ENCODE data around the gene OR4K1. TPM values are rescaled to one million over a fixed set of nuclear protein-coding genes. Genes with fewer than 3 reads are reported as not detected.
"Not testable (repeated sequence)": the region's sequence is repeated elsewhere in the genome, so short reads cannot be mapped to it uniquely, and the experiment has no call there.

Gene OR4K1, protein sequence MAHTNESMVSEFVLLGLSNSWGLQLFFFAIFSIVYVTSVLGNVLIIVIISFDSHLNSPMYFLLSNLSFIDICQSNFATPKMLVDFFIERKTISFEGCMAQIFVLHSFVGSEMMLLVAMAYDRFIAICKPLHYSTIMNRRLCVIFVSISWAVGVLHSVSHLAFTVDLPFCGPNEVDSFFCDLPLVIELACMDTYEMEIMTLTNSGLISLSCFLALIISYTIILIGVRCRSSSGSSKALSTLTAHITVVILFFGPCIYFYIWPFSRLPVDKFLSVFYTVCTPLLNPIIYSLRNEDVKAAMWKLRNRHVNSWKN
- not detected in 2 replicates for total RNA-seq

- DNase-seq (ENCODE audit: extremely low read depth, low read depth, low spot score) = no peak
These were observed at the start of gene OR4K1 for GRCh38 chr14:19930617-19931016. OR4K1 (plus strand) TSS chr14:19930917; CDS start chr14:19935667, 4,750 bp downstream.

- DNase-seq (ENCODE audit: extremely low read depth, low read depth, low spot score) = no peak
These were observed 35.4 kb upstream of the OR4K1 start for GRCh38 chr14:19895282-19895681.

DNA sequence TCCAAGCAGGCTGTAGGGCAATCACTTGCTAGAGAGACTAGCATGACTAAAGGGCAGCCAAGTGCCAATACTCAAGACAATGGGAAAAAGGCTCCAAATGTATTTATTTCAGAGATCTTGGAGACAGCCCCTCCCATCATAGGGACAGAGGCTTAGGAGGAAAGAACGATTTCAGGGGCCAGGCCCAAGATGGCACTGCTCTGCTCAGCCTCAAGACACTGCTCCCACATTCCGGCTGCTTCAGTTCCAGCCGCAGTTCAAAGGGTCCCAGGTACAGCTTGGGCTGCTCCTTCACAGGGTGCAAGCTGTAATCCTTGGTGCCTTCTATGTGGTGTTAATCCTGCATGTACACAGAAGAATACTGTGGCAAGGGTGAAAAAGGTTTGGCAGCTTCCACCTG lies 29.7 kb upstream of the OR4K1 start:
- DNase-seq (ENCODE audit: extremely low read depth, low read depth, low spot score) = no peak

GRCh38 chr14:19902409-19902808 lies 28.3 kb upstream of the OR4K1 start:
- DNase-seq (ENCODE audit: extremely low read depth, low read depth, low spot score) = no peak

DNA sequence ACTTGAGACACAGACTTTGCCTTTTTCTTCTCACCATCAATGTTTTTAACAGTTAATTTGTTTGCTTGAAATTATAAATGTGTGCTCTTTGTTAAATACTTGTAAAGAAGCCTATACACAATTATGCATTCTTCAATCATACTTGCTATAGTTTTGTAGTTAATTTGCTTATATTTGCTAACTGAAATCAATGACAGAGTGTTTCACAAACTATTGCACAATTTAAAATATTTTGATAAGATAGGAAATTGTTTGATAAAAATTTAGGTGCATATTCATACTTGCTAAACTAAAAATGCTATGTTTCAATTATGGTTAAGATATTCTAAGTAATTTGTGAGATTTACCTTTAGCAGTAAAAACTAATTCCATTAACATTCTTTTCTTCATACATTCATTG lies 24.1 kb upstream of the OR4K1 start:
- DNase-seq (ENCODE audit: extremely low read depth, low read depth, low spot score) = no peak

- no peak for DNase-seq (ENCODE audit: extremely low read depth, low read depth, low spot score)
These were observed 19.6 kb upstream of the OR4K1 start for GRCh38 chr14:19911114-19911513.

DNA sequence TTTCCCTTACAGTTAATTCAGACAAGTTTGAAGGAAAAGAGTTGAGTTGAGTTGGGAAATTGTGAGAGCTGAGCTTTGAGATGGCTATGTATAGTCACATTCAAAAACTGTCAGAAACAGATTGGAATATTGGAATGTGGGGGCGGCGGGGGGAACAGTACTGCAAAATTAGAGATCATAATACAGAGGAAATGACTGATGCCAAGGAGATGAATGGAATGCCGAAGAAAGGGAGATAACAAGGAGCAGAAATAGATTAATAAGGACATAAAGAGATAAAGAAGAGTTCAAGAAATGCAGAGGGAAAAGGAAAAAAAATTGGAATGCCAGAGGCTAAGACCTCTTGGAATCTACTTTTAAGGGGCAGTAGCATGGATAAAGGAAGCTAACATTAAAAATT lies 13.5 kb upstream of the OR4K1 start:
- no peak for DNase-seq (ENCODE audit: extremely low read depth, low read depth, low spot score)

- DNase-seq (ENCODE audit: extremely low read depth, low read depth, low spot score) = no peak
These were observed 12.7 kb upstream of the OR4K1 start for GRCh38 chr14:19917955-19918518.

DNA sequence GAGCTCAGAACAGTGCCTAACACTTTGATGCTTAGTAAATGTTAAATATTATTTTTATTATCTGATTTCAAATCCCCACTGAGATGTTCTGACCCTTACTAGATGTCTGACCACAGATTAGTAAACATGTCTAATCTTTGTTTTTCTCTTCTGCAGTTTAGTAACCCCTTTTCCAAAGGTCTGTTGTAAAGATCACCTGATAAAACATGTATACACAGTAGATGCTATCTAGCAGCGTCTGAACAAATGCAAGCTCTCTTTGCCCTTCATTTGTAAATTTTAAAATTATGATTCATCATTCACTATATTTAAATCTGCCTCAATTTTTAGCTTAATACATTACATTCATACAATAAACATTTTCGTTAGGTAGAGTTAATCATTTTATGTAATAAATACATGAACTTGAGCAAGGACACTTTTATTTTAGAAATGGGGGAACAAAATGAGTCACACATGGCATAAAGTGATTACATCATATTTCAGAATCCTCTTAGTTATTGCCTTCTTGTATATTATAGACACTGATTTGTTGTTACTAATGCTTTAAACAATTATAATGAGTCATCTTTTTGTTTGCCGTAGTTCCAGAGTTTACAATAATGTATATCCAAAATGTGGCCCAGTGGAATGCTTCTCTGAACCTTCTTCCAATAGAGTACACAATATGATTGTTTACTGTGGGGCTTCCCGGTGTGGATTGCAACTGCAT lies 12.0 kb upstream of the OR4K1 start:
- no peak for DNase-seq (ENCODE audit: extremely low read depth, low read depth, low spot score)

GRCh38 chr14:19920021-19920657 lies 10.6 kb upstream of the OR4K1 start, which contains the start of gene OR4K5:
OR4K5 (plus strand) TSS chr14:19920607; CDS start chr14:19920607, 0 bp downstream.
- DNase-seq (ENCODE audit: extremely low read depth, low read depth, low spot score) = no peak

GRCh38 chr14:19941668-19942067 lies 11.0 kb downstream of the OR4K1 start:
- DNase-seq (ENCODE audit: extremely low read depth, low read depth, low spot score) = no peak

- DNase-seq (ENCODE audit: extremely low read depth, low read depth, low spot score) = no peak
These were observed 16.8 kb downstream of the OR4K1 start for GRCh38 chr14:19947413-19948090.

DNA sequence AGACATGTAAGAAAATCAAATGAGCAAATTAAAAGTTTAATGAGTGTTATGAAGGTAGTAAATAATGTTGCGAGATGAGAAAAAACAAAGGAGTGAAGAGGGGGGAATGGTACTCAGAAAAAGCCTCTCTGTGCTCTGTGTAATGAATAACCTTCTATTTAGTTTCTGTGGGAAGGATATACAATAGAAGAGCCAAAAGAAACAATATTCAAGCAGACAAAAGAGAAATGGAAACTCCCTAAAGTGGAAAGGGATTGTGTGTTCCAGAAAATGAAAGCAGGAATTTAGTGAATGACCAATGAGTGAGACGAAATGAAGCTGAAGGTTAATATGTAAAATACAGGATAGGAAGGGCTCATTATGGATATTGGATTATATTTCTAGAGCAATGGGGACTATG lies 18.5 kb downstream of the OR4K1 start:
- no peak for DNase-seq (ENCODE audit: extremely low read depth, low read depth, low spot score)

DNA sequence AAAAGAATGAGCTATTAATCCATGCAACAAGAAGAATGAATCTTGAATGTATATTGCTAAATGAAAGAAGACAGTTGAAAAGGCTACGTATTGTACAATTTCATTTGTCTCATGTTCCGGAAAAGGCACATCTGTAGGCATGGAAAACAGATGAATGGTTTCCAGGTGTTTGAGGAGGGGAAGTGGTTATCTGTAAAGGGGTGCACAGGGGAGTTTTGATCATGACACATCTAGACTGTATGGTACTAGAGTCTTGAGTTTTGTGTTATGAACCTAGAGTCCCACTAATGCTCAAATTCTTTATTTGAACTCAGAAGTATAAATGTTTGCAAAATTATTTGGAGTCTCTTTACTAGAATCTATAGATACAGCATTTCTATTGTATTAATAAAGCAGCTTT lies 39.0 kb downstream of the OR4K1 start:
- DNase-seq (ENCODE audit: extremely low read depth, low read depth, low spot score) = not testable (repeated sequence)

DNA sequence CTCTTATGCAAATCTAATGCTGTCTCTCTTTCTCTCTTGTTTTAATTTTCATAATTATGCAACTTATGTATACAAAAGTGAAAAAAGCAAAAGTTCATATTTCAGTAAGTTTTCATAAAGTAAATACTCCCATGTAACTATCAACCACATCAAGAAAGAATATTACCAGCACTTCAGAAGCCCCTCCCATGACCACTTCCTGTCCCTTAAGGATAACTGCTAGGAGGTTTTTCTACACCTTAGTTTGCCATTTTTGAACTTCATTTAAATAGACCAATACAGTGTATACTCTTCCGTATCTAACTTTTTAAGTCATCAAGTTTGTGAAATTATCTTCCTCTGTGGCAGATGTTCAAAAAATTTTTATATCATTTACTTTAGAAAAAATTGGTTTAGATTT lies 44.1 kb downstream of the OR4K1 start:
- no peak for DNase-seq (ENCODE audit: extremely low read depth, low read depth, low spot score)

DNA sequence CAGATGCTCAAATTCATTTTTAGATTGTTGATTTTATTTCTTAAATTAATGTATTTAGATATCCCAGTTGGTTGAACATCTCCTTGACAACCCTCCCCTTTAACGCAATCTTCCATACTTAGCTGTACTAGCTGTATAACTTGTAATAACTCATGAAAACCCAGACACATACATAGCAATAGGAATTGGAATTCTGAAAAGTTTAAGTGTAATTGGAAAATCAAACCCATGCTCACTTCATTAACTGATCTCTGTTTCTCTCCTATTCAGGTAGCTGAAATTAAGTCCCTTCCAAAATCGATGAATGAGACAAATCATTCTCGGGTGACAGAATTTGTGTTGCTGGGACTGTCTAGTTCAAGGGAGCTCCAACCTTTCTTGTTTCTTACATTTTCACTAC lies 44.6 kb downstream of the OR4K1 start, which contains the start of gene OR4K15:
OR4K15 (plus strand) TSS at position 301 of the 400 bp plus-strand sequence; CDS start at position 301, 0 bp downstream.
- no peak for DNase-seq (ENCODE audit: extremely low read depth, low read depth, low spot score)

Other genes starting within 250 kb of the OR4K1 start
- not detected in 2 replicates for gene OR11H2, start 217.0 kb upstream of the OR4K1 start, total RNA-seq
- not detected in 2 replicates for gene OR4Q3, start 187.3 kb upstream of the OR4K1 start, total RNA-seq
- not detected in 2 replicates for gene OR4M1, start 157.4 kb upstream of the OR4K1 start, total RNA-seq
- not detected in 2 replicates for gene OR4N2, start 127.1 kb upstream of the OR4K1 start, total RNA-seq
- not detected in 2 replicates for gene OR4K2, start 55.8 kb upstream of the OR4K1 start, total RNA-seq
- not detected in 2 replicates for gene OR4K5, start 10.3 kb upstream of the OR4K1 start, total RNA-seq
- not detected in 2 replicates for gene OR4K15, start 44.7 kb downstream of the OR4K1 start, total RNA-seq
- not detected in 2 replicates for gene OR4Q2, start 71.2 kb downstream of the OR4K1 start, total RNA-seq
- not detected in 2 replicates for gene OR4K14, start 88.4 kb downstream of the OR4K1 start, total RNA-seq
- not detected in 2 replicates for gene OR4K13, start 105.1 kb downstream of the OR4K1 start, total RNA-seq
- gene OR4L1, start 129.1 kb downstream of the OR4K1 start, total RNA-seq = not detected in 2 replicates
- not detected in 2 replicates for gene OR4K17, start 179.8 kb downstream of the OR4K1 start, total RNA-seq
- gene OR4N5, start 207.9 kb downstream of the OR4K1 start, total RNA-seq = not detected in 2 replicates